ENCODE measurements around the gene MRGPRF.

GRCh38 chr11:69033431-69033830 is 20.4 kb upstream of the MRGPRF start:
- TF ChIP-seq POLR2A (IDR thresholded peaks at IDR 0.05) = no peak
- TF ChIP-seq CTCF (IDR thresholded peaks at IDR 0.05) = no peak
- no peak for TF ChIP-seq POLR2AphosphoS5 (IDR thresholded peaks at IDR 0.05)
